Suppressor macrophage (primary cell): Measurements from ENCODE around the gene ZNF329.
"Not testable (repeated sequence)": the region's sequence is repeated elsewhere in the genome, so short reads cannot be mapped to it uniquely, and the experiment has no call there.

Experiments
- DNase-seq, 4 experiments: peaks; one replicate each; pipeline ENCODE4 v3.0.0-alpha.2; 2020 to 2022
- total RNA-seq, 17 experiments: gene quantifications; one replicate each; lab custom pipeline; 2026; ENCODE audit warnings: mixed read lengths in 6 of 17, inconsistent platforms in 3 of 17; lab: John Stamatoyannopoulos, UW

Gene ZNF329
- total RNA-seq = 3.8 to 14.3 (median 10.2) reads per million in 17 experiments

DNA sequence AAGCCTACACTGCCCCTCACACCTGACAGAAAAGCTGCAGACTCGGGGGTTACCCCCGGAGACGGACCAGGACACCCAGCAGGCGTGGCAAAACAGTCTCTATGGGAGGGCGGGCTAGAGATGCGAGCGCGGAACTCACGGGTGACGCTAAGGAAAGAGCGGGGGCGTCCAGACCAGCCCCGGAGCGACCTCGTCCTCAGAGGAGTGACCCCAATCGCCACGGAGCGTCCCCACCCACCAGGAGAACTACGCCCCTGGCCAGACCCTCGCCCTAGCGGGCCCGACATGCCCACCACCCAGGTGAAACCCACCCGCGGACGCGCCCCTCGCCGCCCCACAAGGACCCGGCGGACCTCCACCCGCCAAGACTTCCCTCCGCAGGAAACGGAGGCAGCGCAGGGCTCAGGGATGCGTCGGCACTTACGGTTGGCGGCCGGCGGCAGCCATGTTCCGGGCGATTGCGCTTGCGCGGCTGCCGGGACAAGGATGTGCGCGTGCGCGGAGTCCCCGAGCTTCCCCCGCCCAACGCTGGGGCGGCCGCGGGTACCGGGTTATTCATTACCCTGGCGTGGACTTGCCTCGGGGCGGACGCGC is at the start of gene ZNF329:
Gene ZNF329, minus strand, starts transcription at position 462 of the 594 bp plus-strand sequence. CDS start 21,286 bp downstream, outside the sequence.
- DNase-seq = peak; percentile 92 to 96 (median 95)

DNA sequence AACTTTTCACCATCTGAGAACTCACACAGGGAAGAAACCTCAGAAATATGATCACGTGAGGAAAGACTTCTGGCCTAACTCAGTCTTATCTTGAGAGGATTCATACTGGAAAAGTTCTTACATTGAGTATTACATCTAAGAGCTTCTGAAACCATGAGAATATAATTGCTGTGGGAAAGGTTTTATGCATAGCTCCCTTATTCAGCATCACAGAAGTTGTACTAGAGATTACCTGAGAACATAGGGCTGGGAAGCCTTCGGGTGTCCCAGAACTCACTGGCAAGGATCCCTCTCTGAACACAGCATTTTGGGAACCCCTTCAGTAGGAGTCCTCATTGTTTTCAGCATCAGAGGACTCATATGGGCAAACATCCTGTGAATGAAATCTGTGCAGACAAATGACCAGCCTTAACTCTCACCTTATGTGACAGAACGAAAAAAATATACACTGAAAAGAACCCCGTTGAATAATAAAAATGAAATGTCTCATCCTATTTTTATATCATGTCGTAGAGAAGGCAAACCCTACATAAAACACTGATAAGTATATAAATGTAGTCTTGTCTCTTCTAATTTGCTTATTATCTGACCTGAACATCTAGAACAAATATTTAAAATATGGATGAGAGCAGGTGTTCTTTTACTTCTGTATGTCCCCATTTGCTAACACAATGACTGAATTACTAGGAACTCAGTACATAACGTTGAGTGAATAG is 46.5 kb upstream of the ZNF329 start:
- peak in 3 of 4 experiments; percentile 35 to 43 (median 42) for DNase-seq

DNA sequence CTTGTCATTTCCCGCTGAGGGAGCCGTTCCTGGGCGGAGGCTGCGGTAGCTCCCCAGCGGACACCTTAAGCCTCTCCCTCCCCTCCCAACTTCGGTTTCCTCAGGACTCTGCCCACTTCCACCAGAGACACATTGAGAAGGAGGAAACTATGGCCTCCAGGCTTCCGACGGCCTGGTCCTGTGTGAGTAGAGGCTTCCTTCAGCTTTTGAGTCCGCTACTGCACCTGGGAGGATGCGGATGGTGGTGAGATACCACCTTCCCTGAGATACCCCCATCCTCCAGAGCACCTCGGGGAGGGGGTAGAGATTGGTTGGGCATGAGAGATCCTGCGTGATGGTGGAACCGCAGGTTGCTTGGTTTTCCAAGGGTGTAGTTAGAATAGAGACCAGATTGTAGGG is 33.2 kb upstream of the ZNF329 start:
- DNase-seq = no peak

- DNase-seq = peak; percentile 96 to 98 (median 97)
Measured at GRCh38 chr19:58182989-58183816, 32.6 kb upstream of the ZNF329 start, which contains the start of gene ZNF274. TSS of gene ZNF274 (plus strand) at chr19:58183061. CDS start at chr19:58183966, 905 bp downstream.

- DNase-seq = peak; percentile 94 to 98 (median 96)
Measured at GRCh38 chr19:58182577-58182988, 32.0 kb upstream of the ZNF329 start.

GRCh38 chr19:58181902-58182576 is 31.4 kb upstream of the ZNF329 start:
- peak; percentile 49 to 60 (median 54) for DNase-seq

GRCh38 chr19:58170860-58171259 is 20.3 kb upstream of the ZNF329 start:
- no peak for DNase-seq

- DNase-seq = no peak
Measured at GRCh38 chr19:58166708-58167280, 16.2 kb upstream of the ZNF329 start.

GRCh38 chr19:58166268-58166667 is 15.7 kb upstream of the ZNF329 start:
- no peak for DNase-seq

DNA sequence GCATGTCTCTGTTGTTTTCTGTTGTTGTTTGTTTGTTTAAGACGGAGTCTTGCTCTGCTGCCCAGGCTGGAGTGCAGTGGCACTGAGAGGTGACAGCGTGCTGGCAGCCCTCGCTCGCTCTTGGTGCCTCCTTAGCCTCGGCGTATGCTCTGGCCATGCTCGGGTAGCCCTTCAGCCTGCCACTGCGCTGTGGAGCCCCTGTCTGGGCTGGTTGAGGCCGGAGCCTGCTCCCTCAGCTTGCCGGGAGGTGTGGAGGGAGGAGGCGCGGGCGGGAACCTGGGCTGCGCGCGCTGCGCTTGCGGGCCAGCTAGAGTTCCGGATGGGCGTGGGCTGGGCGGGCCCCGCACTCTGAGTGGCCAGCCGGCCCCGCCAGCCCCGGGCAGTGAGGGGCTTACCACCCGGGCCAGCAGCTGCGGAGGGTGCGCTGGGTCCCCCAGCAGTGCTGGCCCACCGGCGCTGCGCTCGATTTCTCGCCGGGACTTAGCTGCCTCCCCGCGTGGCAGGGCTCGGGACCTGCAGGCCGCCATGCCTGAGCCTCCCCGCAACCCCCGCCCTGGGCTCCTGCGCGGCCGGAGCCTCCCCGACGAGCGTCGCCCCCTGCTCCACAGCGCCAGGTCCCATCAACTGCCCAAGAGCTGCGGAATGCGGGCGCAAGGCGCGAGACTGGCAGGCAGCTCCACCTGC is 6.6 kb upstream of the ZNF329 start:
- DNase-seq = no peak

DNA sequence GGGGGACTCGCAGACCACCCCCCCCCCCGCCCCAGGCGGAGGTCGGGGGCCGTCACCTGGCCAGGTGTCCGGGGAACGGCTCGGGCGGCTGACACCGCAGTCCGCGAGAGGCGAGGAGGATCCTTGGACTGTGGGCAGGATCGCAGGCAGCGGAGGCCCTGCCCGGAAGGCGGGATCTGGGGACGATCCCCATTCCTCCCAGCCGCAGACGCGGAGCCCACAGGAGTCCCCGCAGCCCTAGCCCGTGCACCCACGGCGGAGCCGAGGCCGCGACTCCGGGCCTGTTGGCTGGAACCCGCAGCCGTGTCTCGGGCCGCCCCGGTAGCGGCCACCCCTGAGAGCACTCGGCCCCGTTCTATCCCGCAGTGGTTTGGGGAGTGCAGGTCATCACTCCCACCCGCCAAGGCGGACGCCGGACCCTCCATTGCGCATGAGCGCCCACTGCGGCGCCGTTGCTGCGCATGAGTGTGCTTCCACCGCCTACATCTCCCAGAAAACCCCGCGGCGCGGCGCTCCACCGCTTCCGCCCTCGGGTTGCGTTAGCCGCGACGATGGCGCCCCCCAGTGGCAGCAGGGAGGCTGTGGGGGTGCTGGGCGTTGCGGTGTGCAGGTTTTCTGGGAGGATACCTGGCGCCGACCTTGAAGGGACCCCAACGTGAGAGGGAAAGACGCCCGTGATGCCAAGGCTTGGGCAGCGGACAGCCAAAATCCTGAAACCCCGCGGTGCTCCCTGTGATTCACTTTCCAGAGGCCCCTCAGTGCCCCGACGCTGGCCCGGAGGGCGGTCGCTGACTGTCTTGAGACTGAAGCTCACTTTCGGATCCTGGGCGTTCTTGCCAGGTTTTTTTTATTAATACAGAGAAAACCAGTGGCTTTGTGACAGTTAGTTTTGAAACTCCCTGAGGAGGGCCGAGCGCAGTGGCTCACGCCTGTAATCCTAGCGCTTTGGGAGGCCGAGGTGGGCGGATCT is 4.4 kb upstream of the ZNF329 start:
- DNase-seq = peak; percentile 97 to 99 (median 98)

- DNase-seq = peak in 3 of 4 experiments; percentile 15 to 23 (median 19)
Measured at GRCh38 chr19:58154287-58154678, 3.7 kb upstream of the ZNF329 start.

DNA sequence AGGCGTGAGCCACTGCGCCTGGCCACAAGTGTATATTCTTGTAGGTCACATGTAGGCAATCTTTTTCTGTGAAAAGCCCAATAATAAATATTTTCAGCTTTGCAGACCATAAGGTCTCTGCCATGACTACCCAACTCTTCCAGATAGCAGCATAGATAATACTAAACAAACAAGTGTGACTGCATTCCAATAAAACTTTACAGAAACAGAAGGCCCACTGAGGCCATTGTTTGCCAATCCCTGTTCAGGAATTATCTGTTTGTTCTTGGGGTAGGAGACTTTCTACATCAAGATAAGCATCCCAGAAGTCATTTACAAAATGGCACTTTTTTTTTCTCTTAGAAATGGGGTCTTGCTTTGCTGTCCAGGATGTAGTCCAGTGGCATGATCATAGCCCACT is 2.8 kb upstream of the ZNF329 start:
- DNase-seq = no peak

DNA sequence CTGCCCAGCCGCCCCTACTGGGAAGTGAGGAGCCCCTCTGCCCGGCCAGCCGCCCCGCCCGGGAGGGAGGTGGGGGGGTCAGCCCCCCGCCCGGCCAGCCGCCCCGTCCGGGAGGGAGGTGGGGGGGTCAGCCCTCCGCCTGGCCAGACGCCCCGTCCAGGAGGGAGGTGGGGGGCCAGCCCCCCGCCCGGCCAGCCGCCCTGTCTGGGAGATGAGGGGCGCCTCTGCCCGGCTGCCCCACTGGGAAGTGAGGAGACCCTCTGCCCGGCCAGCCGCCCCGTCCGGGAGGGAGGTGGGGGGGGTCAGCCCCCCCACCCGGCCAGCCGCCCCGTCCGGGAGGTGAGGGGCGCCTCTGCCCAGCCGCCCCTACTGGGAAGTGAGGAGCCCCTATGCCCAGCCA is 3.1 kb downstream of the ZNF329 start:
- DNase-seq = not testable (repeated sequence)

DNA sequence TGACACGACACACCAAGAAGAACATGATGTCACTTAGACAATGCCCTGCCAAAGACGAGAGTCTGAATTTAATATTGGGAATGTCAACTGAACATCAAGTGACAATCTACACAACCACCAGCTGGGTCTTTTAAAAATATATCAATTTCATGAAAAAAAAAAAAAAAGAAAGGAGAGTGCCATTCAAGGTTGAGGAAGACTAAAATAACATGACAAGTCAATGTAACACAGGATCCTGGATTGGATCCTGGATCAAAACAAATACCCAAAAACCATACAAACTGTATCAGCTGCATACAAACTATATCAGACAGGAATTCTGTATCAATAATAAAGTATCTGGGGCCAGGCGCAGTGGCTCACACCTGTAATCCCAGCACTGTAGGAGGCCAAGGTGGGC is 4.7 kb downstream of the ZNF329 start:
- DNase-seq = no peak

GRCh38 chr19:58134244-58134643 is 16.3 kb downstream of the ZNF329 start:
- no peak for DNase-seq

- no peak for DNase-seq
Measured at GRCh38 chr19:58129284-58129683, 21.3 kb downstream of the ZNF329 start.

GRCh38 chr19:58128041-58128685 is 22.4 kb downstream of the ZNF329 start:
- DNase-seq = peak in 3 of 4 experiments; percentile 5 to 18 (median 11)

- no peak for DNase-seq
Measured at GRCh38 chr19:58123354-58123753, 27.2 kb downstream of the ZNF329 start.
